ENCODE data around the gene SORBS1. TPM values are rescaled to one million over a fixed set of nuclear protein-coding genes. Genes with fewer than 3 reads are reported as not detected.

SORBS1 gene
- total RNA-seq, 2 donors from 2014 or later, result 16.7 to 17.9 TPM

GRCh38 chr10:95373660-95374059 is 187.5 kb downstream of the SORBS1 start:
- no peak overlapping the region for H3K27ac Mint-ChIP-seq
- no peak overlapping the region for H3K4me3 Mint-ChIP-seq
- DNase-seq, result no peak
- Histone ChIP-seq H3K4me1 (ENCODE audit: control insufficient read depth, insufficient read depth, low read length) (peaks cover 3% of the 10 kb centered on the region), H3K36me3 (ENCODE audit: control insufficient read depth, insufficient read depth, low read length) (no peaks in the 10 kb centered on the region), H3K27ac (ENCODE audit: low read depth, low read length) (no peak overlapping the region), H3K4me3 (ENCODE audit: low read length) (no peak overlapping the region), H3K9me3 (ENCODE audit: control insufficient read depth, low read length) (no peaks in the 10 kb centered on the region), H3K9ac (ENCODE audit: extremely low read depth, low read length, poor library complexity, severe bottlenecking) (no peak overlapping the region), H3K27me3 (ENCODE audit: control insufficient read depth, insufficient read depth, low read length, poor library complexity, severe bottlenecking) (no peaks in the 10 kb centered on the region)
- no peaks in the 10 kb centered on the region for H3K36me3 Mint-ChIP-seq (ENCODE audit: low read depth)
- peaks cover 7% of the 10 kb centered on the region for H3K4me1 Mint-ChIP-seq
- TF ChIP-seq, protein P1, sequence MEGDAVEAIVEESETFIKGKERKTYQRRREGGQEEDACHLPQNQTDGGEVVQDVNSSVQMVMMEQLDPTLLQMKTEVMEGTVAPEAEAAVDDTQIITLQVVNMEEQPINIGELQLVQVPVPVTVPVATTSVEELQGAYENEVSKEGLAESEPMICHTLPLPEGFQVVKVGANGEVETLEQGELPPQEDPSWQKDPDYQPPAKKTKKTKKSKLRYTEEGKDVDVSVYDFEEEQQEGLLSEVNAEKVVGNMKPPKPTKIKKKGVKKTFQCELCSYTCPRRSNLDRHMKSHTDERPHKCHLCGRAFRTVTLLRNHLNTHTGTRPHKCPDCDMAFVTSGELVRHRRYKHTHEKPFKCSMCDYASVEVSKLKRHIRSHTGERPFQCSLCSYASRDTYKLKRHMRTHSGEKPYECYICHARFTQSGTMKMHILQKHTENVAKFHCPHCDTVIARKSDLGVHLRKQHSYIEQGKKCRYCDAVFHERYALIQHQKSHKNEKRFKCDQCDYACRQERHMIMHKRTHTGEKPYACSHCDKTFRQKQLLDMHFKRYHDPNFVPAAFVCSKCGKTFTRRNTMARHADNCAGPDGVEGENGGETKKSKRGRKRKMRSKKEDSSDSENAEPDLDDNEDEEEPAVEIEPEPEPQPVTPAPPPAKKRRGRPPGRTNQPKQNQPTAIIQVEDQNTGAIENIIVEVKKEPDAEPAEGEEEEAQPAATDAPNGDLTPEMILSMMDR (conservative IDR thresholded peaks at IDR 0.05), result no peak
- no peaks in the 10 kb centered on the region for H3K9me3 Mint-ChIP-seq
- H3K27me3 Mint-ChIP-seq (ENCODE audit: insufficient read depth), result no peaks in the 10 kb centered on the region

DNA sequence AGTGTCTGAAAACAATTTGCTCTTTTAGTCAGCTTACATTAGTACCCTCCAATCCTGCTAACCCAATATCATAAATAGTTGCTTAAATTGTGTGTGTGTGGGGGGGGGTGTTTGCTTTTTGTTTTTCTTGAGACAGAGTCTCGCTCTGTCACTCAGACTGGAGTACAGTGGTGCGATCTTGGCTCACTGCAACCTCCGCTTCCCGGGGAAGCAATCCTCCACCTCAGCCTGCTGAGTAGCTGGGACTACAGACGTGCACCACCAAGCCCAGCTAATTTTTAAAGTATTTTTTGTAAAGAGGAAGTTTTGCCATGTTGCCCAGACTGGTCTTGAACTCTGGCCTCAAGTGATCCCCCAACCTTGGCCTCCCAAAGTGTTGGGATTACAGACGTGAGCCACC is 196.8 kb downstream of the SORBS1 start:
- no peak for DNase-seq
- no peaks in the 10 kb centered on the region for H3K36me3 Mint-ChIP-seq (ENCODE audit: low read depth)
- H3K27me3 ChIP-seq (ENCODE audit: control insufficient read depth, insufficient read depth, low read length, poor library complexity, severe bottlenecking), result no peaks in the 10 kb centered on the region
- H3K36me3 ChIP-seq (ENCODE audit: control insufficient read depth, insufficient read depth, low read length), result no peaks in the 10 kb centered on the region
- H3K27me3 Mint-ChIP-seq (ENCODE audit: insufficient read depth), result no peaks in the 10 kb centered on the region
- TF ChIP-seq, protein P1 (conservative IDR thresholded peaks at IDR 0.05), result no peak
- H3K4me3 Mint-ChIP-seq, result no peak overlapping the region
- H3K27ac ChIP-seq (ENCODE audit: low read depth, low read length), result no peak overlapping the region
- no peak overlapping the region for H3K27ac Mint-ChIP-seq
- H3K4me1 Mint-ChIP-seq, result peaks cover 16% of the 10 kb centered on the region
- H3K9ac ChIP-seq (ENCODE audit: extremely low read depth, low read length, poor library complexity, severe bottlenecking), result no peak overlapping the region
- H3K9me3 Mint-ChIP-seq, result no peaks in the 10 kb centered on the region
- H3K9me3 ChIP-seq (ENCODE audit: control insufficient read depth, low read length), result no peaks in the 10 kb centered on the region
- H3K4me3 ChIP-seq (ENCODE audit: low read length), result no peak overlapping the region
- peaks cover 5% of the 10 kb centered on the region for H3K4me1 ChIP-seq (ENCODE audit: control insufficient read depth, insufficient read depth, low read length)
- 83 to 91% methylated on average over 2 to 6 of the region's 6 CpGs for WGBS, 2 experiments (ENCODE audit: insufficient coverage in 1 of 2, insufficient read length in 1 of 2)

DNA sequence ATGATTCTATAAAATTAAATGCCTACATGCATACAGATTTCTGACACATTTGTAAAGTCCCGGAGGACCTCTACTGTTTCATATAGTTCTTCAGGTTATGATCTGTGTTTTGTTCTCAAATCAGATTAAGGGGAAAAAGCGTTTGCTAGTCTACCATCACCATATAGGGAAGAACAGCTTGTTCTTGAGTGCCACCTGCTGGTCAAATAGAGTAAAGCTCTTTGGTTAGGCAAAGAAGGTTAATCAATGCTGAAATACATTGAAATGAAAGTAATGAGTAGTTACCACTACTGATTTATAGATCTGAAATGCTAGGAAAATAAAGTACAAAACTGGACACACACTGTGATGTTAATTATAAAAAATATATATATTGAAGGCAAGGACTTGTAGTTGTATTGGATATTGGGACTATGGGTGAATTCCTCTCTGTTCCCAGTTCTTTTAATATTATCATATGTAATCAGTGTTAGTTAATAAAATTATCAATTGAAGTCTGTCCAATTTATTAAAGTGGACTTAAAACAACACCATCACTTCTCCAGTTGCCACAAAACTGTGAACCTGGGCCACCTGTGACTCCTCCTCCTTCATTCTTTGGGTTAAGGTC is 197.8 kb downstream of the SORBS1 start:
- Mint-ChIP-seq H3K36me3 (ENCODE audit: low read depth) (no peaks in the 10 kb centered on the region), H3K27ac (no peak overlapping the region), H3K9me3 (no peaks in the 10 kb centered on the region), H3K4me3 (no peak overlapping the region), H3K27me3 (ENCODE audit: insufficient read depth) (no peaks in the 10 kb centered on the region), H3K4me1 (peaks cover 18% of the 10 kb centered on the region)
- no peaks in the 10 kb centered on the region for H3K36me3 ChIP-seq (ENCODE audit: control insufficient read depth, insufficient read depth, low read length)
- H3K4me1 ChIP-seq (ENCODE audit: control insufficient read depth, insufficient read depth, low read length), result peaks cover 5% of the 10 kb centered on the region
- no peak overlapping the region for H3K27ac ChIP-seq (ENCODE audit: low read depth, low read length)
- whole genome bisulfite sequencing, 2 experiments (ENCODE audit: insufficient coverage in 1 of 2, insufficient read length in 1 of 2), result 21% methylated on average over 2 of the region's 2 CpGs; no CpG with 5 or more reads in 1 of the 2 experiments
- no peak overlapping the region for H3K9ac ChIP-seq (ENCODE audit: extremely low read depth, low read length, poor library complexity, severe bottlenecking)
- no peak overlapping the region for H3K4me3 ChIP-seq (ENCODE audit: low read length)
- no peaks in the 10 kb centered on the region for H3K27me3 ChIP-seq (ENCODE audit: control insufficient read depth, insufficient read depth, low read length, poor library complexity, severe bottlenecking)
- H3K9me3 ChIP-seq (ENCODE audit: control insufficient read depth, low read length), result no peaks in the 10 kb centered on the region
- peak; percentile 75 for DNase-seq
- TF ChIP-seq, protein P1 (conservative IDR thresholded peaks at IDR 0.05), result peak; percentile 97

Data from endodermal cell (in vitro differentiated cells).